GM23248 (cell line): ENCODE results near the gene HPS1. TPM values are rescaled to one million over a fixed set of nuclear protein-coding genes. Genes with fewer than 3 reads are reported as not detected.

Experiments used
- DNase-seq: peaks from one replicate; pipeline ENCODE4 v3.0.0-alpha.2; 2015
- H2AFZ ChIP-seq: fragments of 200-600 bp; sonication (generic); 2 replicates; pipeline ENCODE4 v1.6.1; 2016; ENCODE audit warnings: antibody characterized with exemption
- H3F3A ChIP-seq: fragments of 200-600 bp; sonication (generic); 2 replicates; pipeline ENCODE4 v1.6.1; 2016; ENCODE audit warnings: mild to moderate bottlenecking, antibody characterized with exemption, mixed run types; ENCODE audit not compliant: insufficient read depth
- H3K27ac ChIP-seq: fragments of 200-600 bp; sonication (generic); 2 replicates; pipeline ENCODE4 v1.5.1; 2016; ENCODE audit warnings: mild to moderate bottlenecking
- H3K27me3 ChIP-seq: fragments of 200-600 bp; sonication (generic); replicated peaks from 2 replicates; pipeline ENCODE4 v1.6.1; 2016; ENCODE audit warnings: mild to moderate bottlenecking; ENCODE audit not compliant: insufficient read depth
- H3K36me3 ChIP-seq: fragments of 200-600 bp; sonication (generic); 2 replicates; pipeline ENCODE4 v1.6.1; 2016; ENCODE audit warnings: low read depth, mild to moderate bottlenecking
- H3K4me1 ChIP-seq: fragments of 200-600 bp; sonication (generic); 2 replicates; pipeline ENCODE4 v1.6.1; 2016; ENCODE audit warnings: mild to moderate bottlenecking; ENCODE audit not compliant: insufficient read depth
- H3K4me2 ChIP-seq: fragments of 200-600 bp; sonication (generic); one replicate; pipeline ENCODE4 v1.6.1; 2016; ENCODE audit warnings: mild to moderate bottlenecking; ENCODE audit not compliant: unreplicated experiment
- H3K4me3 ChIP-seq: fragments of 200-600 bp; sonication (generic); 2 replicates; pipeline ENCODE4 v1.5.1; 2016; ENCODE audit warnings: mild to moderate bottlenecking
- H3K79me2 ChIP-seq: fragments of 200-600 bp; sonication (generic); 2 replicates; pipeline ENCODE4 v1.6.1; 2016; ENCODE audit warnings: mild to moderate bottlenecking; ENCODE audit not compliant: insufficient read depth
- H3K9ac ChIP-seq: fragments of 200-600 bp; sonication (generic); 2 replicates; pipeline ENCODE4 v1.6.1; 2016; ENCODE audit warnings: mild to moderate bottlenecking
- H3K9me2 ChIP-seq: fragments of 200-600 bp; sonication (generic); 2 replicates; pipeline ENCODE4 v1.6.1; 2016; ENCODE audit warnings: mixed run types, mild to moderate bottlenecking, moderate library complexity; ENCODE audit not compliant: insufficient read depth
- H3K9me3 ChIP-seq: fragments of 200-600 bp; sonication (generic); one replicate; pipeline ENCODE4 v1.6.1; 2017; ENCODE audit warnings: low read depth
- H4K20me1 ChIP-seq: fragments of 200-600 bp; sonication (generic); 2 replicates; pipeline ENCODE4 v1.6.0; 2016; ENCODE audit not compliant: insufficient read depth
- EZH2 ChIP-seq: fragments of 200-600 bp; sonication (generic); IDR thresholded peaks from 2 replicates; pipeline ENCODE4 v1.6.1; 2018; ENCODE audit warnings: antibody characterized with exemption, mild to moderate bottlenecking; ENCODE audit not compliant: insufficient read depth, poor library complexity, severe bottlenecking
- EZH2phosphoT487 ChIP-seq: fragments of 200-600 bp; sonication (generic); IDR thresholded peaks from 2 replicates; pipeline ENCODE4 v1.6.1; 2018; ENCODE audit warnings: antibody characterized with exemption, moderate library complexity, mild to moderate bottlenecking, low read depth; ENCODE audit not compliant: insufficient read depth
- WGBS, 2 experiments: methylation state at CpG; one replicate each; pipeline ENCODE4 v1.1.6; 2015 to 2017; ENCODE audit warnings: low lambda C conversion rate in 2 of 2, low coverage in 1 of 2; ENCODE audit errors: missing lambda C conversion rate in 2 of 2; 5-methylcytosine and 5-hydroxymethylcytosine counted together
- in situ Hi-C: fragments of 300-500 bp; cut with MboI; formaldehyde crosslinking; loops from 2 replicates; pipeline ENCODE4 v1.15.0; 2020
- polyA plus RNA-seq: library from polyadenylated mRNA; unstranded; fragments of >200 nt; fragmentation: Nextera tagmentation; extraction: Ambion mirVana; gene quantifications from 2 replicates; pipeline ENCODE4 v1.2.1, GENCODE V29; 2016
- total RNA-seq: library from RNA; depleted of rRNA; stranded (reverse); fragments of >200 nt; shearing (Covaris generic); gene quantifications from 2 replicates; pipeline ENCODE4 v1.2.3, GENCODE V29; 2014

HPS1 gene
- total and polyA plus RNA-seq, 2 experiments from 2014 or later = 54.5 to 80.6 TPM

DNA sequence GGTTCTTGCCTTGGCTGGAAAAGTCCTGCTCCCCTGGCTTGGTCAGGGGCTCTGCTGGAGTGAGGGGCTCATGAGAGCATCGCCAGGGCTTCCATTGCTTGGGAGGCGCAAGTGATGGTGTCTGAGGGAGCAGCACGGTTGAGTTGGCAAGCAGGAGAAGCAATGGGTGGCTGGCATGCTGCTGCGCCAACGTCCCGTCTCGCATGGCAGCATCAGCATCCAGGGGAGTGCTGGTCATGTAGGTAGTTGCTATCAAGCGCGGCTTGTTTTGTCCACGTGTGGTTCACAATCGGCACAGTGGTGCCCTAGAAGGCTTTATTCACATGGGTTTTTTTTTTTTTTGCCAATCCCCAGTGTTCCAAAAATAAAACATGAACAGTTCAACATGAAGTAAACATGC is 35.6 kb downstream of the HPS1 start:
- Histone ChIP-seq H3K27me3 (no peaks in the 10 kb centered on the region), H3K9me2 (no peaks in the 10 kb centered on the region), H3K9ac (no peak overlapping the region), H3F3A (0 out of 2 replicates have a peak, but pooled peaks cover 5% of the 10 kb centered on the region), H2AFZ (no peak overlapping the region), H4K20me1 (no peaks in the 10 kb centered on the region), H3K27ac (no peak overlapping the region), H3K79me2 (no peaks in the 10 kb centered on the region), H3K36me3 (no peaks in the 10 kb centered on the region), H3K4me1 (peaks cover 4% of the 10 kb centered on the region; the same call in 1 of the 2 replicates), H3K4me2 (no peak overlapping the region), H3K9me3 (no peaks in the 10 kb centered on the region), H3K4me3 (no peak overlapping the region)
- no peak for TF ChIP-seq EZH2
- TF ChIP-seq EZH2phosphoT487 = no peak
- in situ Hi-C loops = no loop called here
- WGBS, 2 experiments = 64 to 71% methylated on average over 11 of the region's 11 CpGs
- DNase-seq = no peak

DNA sequence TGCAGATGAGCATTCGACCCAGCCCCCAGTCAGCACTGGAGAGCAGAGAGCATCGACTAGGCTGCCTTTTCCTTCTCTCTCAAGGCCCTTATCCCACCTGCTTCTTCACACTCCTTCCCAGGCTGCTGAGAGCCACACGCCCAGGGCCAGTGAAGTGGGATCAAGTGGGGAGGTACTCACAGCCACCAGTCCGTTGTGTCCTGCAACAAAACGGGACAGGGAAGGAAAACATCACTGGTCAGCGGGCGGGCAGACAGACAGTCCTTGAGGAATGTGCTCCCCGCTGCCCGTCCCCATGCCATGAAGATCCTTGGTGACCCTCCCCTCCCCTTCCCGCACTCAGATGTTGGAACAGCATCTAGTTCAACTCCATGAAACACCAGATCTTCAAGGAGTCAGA is 36.0 kb downstream of the HPS1 start:
- in situ Hi-C loops = no loop called here
- H3K4me3 ChIP-seq = no peak overlapping the region
- H3K9me2 ChIP-seq = no peaks in the 10 kb centered on the region
- no peak for TF ChIP-seq EZH2phosphoT487
- no peak for TF ChIP-seq EZH2
- H3K79me2 ChIP-seq = no peaks in the 10 kb centered on the region
- H3K36me3 ChIP-seq = no peaks in the 10 kb centered on the region
- H3K9ac ChIP-seq = no peak overlapping the region
- no peak for DNase-seq
- H3K4me2 ChIP-seq = no peak overlapping the region
- H3K4me1 ChIP-seq = peaks cover 4% of the 10 kb centered on the region; the same call in 1 of the 2 replicates
- H3K9me3 ChIP-seq = no peaks in the 10 kb centered on the region
- no peak overlapping the region for H2AFZ ChIP-seq
- H3K27me3 ChIP-seq = no peaks in the 10 kb centered on the region
- WGBS, 2 experiments = 78 to 80% methylated on average over 10 of the region's 10 CpGs
- no peaks in the 10 kb centered on the region for H4K20me1 ChIP-seq
- H3K27ac ChIP-seq = no peak overlapping the region
- H3F3A ChIP-seq = 0 out of 2 replicates have a peak, but pooled peaks cover 5% of the 10 kb centered on the region

- no peak overlapping the region for H3K9ac ChIP-seq
- no peaks in the 10 kb centered on the region for H3K27me3 ChIP-seq
- 86 to 88% methylated on average over 3 to 4 of the region's 4 CpGs for WGBS, 2 experiments
- H3K9me2 ChIP-seq = no peaks in the 10 kb centered on the region
- H3K27ac ChIP-seq = no peak overlapping the region
- H3K9me3 ChIP-seq = no peaks in the 10 kb centered on the region
- peaks cover 6% of the 10 kb centered on the region for H3K4me1 ChIP-seq
- no peaks in the 10 kb centered on the region for H3K36me3 ChIP-seq
- H4K20me1 ChIP-seq = no peaks in the 10 kb centered on the region
- DNase-seq = no peak
- H2AFZ ChIP-seq = no peak overlapping the region
- H3K4me3 ChIP-seq = no peak overlapping the region
- 0 out of 2 replicates have a peak, but pooled peaks cover 4% of the 10 kb centered on the region for H3F3A ChIP-seq
- H3K79me2 ChIP-seq = no peaks in the 10 kb centered on the region
- in situ Hi-C loops = no loop called here
- TF ChIP-seq EZH2phosphoT487 = no peak
- no peak for TF ChIP-seq EZH2
- H3K4me2 ChIP-seq = no peak overlapping the region
Measured at GRCh38 chr10:98410135-98410743, 36.5 kb downstream of the HPS1 start.

- DNase-seq = no peak
- H3K4me2 ChIP-seq = no peak overlapping the region
- TF ChIP-seq EZH2phosphoT487 (no peak), EZH2 (no peak)
- no peaks in the 10 kb centered on the region for H3K79me2 ChIP-seq
- in situ Hi-C loops = no loop called here
- no peaks in the 10 kb centered on the region for H3K36me3 ChIP-seq
- H3K9me2 ChIP-seq = no peaks in the 10 kb centered on the region
- H3K9me3 ChIP-seq = no peaks in the 10 kb centered on the region
- 76 to 78% methylated on average over 4 of the region's 4 CpGs for WGBS, 2 experiments
- H2AFZ ChIP-seq = no peak overlapping the region
- no peak overlapping the region for H3K9ac ChIP-seq
- peaks cover 17% of the 10 kb centered on the region for H3K4me1 ChIP-seq
- H3F3A ChIP-seq = peaks cover 17% of the 10 kb centered on the region
- H3K27ac ChIP-seq = no peak overlapping the region
- no peaks in the 10 kb centered on the region for H3K27me3 ChIP-seq
- H3K4me3 ChIP-seq = no peak overlapping the region
- no peaks in the 10 kb centered on the region for H4K20me1 ChIP-seq
Measured at GRCh38 chr10:98408799-98409198, 37.9 kb downstream of the HPS1 start.
